Thyroid gland (tissue), 4 donors: ENCODE results near the gene BCL2L2. TPM values are rescaled to one million over a fixed set of nuclear protein-coding genes. Genes with fewer than 3 reads are reported as not detected.

ENCODE experiments used
- DNase-seq, 2 donors: peaks; one replicate each; pipeline ENCODE4 v3.0.0-alpha.2; 2019
- H3K27ac ChIP-seq, 3 donors: fragments of 200-600 bp; sonication (generic); 1 replicate in 2 of 3; 2 replicates in 1 of 3; pipeline ENCODE4 v1.5.1; 2016 to 2019; ENCODE audit warnings: mild to moderate bottlenecking in 1 of 3, moderate library complexity in 1 of 3
- H3K27me3 ChIP-seq: fragments of 200-600 bp; sonication (generic); one replicate; pipeline ENCODE4 v1.5.1; 2019
- H3K36me3 ChIP-seq, 2 donors: fragments of 200-600 bp; sonication (generic); one replicate each; pipeline ENCODE4 v1.5.1; 2016 to 2019
- H3K4me1 ChIP-seq, 2 donors: fragments of 200-600 bp; sonication (generic); one replicate each; pipeline ENCODE4 v1.5.1; 2017 to 2019
- H3K4me3 ChIP-seq, 3 donors: fragments of 200-600 bp; sonication (generic); replicated peaks in 1 of 3; 1 replicate in 2 of 3; 2 replicates in 1 of 3; pipeline ENCODE4 v1.5.1; 2016; ENCODE audit warnings: mild to moderate bottlenecking in 1 of 3
- H3K9me3 ChIP-seq: fragments of 200-600 bp; sonication (generic); one replicate; pipeline ENCODE4 v1.5.1; 2017
- POLR2A ChIP-seq, 2 donors: fragments of 450-650 bp; IDR thresholded peaks; one replicate each; pipeline ENCODE4 v1.6.1; 2017; ENCODE audit warnings: antibody characterized with exemption in 2 of 2, mild to moderate bottlenecking in 2 of 2, moderate library complexity in 1 of 2
- WGBS, 2 donors: methylation state at CpG; one replicate each; pipeline ENCODE4 v1.1.5; 2017; 5-methylcytosine and 5-hydroxymethylcytosine counted together
- intact Hi-C: fragments of 100-400 bp; cut with DNase I; formaldehyde crosslinking; loops from one replicate; pipeline ENCODE4 v1.15.1; 2023
- total RNA-seq, 4 donors: library from RNA; depleted of rRNA; stranded (reverse); fragments of >200 nt; gene quantifications; one replicate each; pipeline ENCODE4 v1.2.3, GENCODE V29; 2016
- TF ChIP-seq, protein P1 (sequence below), 6 experiments: fragments of 200-600 bp in 3 of 6; fragments of 450-650 bp in 3 of 6; sonication (generic) in 3 of 6; IDR thresholded peaks; one replicate each; pipeline ENCODE4 v1.5.1; 2016 to 2019; ENCODE audit warnings: antibody characterized with exemption in 6 of 6, mild to moderate bottlenecking in 2 of 6, inconsistent platforms in 1 of 6, moderate library complexity in 1 of 6

Gene BCL2L2
- total RNA-seq, 4 donors from 2014 or later, result 37.3 to 52.8 (median 46.1) TPM

- peak in 1 of 2 donors; percentile 15 for DNase-seq
Observed at GRCh38 chr14:23285530-23286019, 21.1 kb upstream of the BCL2L2 start.

GRCh38 chr14:23286020-23286901 is 20.4 kb upstream of the BCL2L2 start, which contains the start of gene HOMEZ:
HOMEZ (minus strand) TSS chr14:23286132; CDS start chr14:23285952, 180 bp downstream.
- intact Hi-C loops, result no loop called here
- 0 to 1% methylated on average over 17 to 23 of the region's 53 CpGs for WGBS, 2 donors

More at GRCh38 chr14:23285530-23286019, 21.1 kb upstream of the BCL2L2 start:
- H3K36me3 ChIP-seq, result no peaks in the 10 kb centered on the region
- TF ChIP-seq, protein P1, sequence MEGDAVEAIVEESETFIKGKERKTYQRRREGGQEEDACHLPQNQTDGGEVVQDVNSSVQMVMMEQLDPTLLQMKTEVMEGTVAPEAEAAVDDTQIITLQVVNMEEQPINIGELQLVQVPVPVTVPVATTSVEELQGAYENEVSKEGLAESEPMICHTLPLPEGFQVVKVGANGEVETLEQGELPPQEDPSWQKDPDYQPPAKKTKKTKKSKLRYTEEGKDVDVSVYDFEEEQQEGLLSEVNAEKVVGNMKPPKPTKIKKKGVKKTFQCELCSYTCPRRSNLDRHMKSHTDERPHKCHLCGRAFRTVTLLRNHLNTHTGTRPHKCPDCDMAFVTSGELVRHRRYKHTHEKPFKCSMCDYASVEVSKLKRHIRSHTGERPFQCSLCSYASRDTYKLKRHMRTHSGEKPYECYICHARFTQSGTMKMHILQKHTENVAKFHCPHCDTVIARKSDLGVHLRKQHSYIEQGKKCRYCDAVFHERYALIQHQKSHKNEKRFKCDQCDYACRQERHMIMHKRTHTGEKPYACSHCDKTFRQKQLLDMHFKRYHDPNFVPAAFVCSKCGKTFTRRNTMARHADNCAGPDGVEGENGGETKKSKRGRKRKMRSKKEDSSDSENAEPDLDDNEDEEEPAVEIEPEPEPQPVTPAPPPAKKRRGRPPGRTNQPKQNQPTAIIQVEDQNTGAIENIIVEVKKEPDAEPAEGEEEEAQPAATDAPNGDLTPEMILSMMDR (IDR thresholded peaks at IDR 0.05), result no peak
- TF ChIP-seq POLR2A (IDR thresholded peaks at IDR 0.05), result no peak
- H3K27me3 ChIP-seq, result no peaks in the 10 kb centered on the region
- peaks cover 8 to 21% of the 10 kb centered on the region in 2 donors for H3K4me1 ChIP-seq
- H3K4me3 ChIP-seq, result peak overlapping the region; percentile 60 to 96 (median 81)
- H3K27ac ChIP-seq, result peak overlapping the region; percentile 83 to 96 (median 91)
- 0% methylated on average over 8 to 22 of the region's 22 CpGs for WGBS, 2 donors
- intact Hi-C loops, result no loop called here
- H3K9me3 ChIP-seq, result no peaks in the 10 kb centered on the region

GRCh38 chr14:23286902-23287479 is 19.6 kb upstream of the BCL2L2 start:
- Histone ChIP-seq H3K4me3 (peak overlapping the region in 2 of 3 donors; percentile 95 to 96), H3K4me1 (peaks cover 8 to 21% of the 10 kb centered on the region in 2 donors), H3K9me3 (no peaks in the 10 kb centered on the region), H3K27me3 (no peaks in the 10 kb centered on the region), H3K36me3 (no peaks in the 10 kb centered on the region), H3K27ac (peak overlapping the region; percentile 82 to 99 (median 97))
- intact Hi-C loops, result no loop called here
- no peak for DNase-seq
- 55 to 58% methylated on average over 6 of the region's 6 CpGs for WGBS, 2 donors
- no peak for TF ChIP-seq POLR2A (IDR thresholded peaks at IDR 0.05)
- TF ChIP-seq, protein P1 (IDR thresholded peaks at IDR 0.05), result no peak

More at GRCh38 chr14:23286020-23286901, 20.4 kb upstream of the BCL2L2 start, which contains the start of gene HOMEZ:
- Histone ChIP-seq H3K27me3 (no peaks in the 10 kb centered on the region), H3K36me3 (no peaks in the 10 kb centered on the region), H3K27ac (peak within 1 kb of the TSS; percentile 91 to 99 (median 97)), H3K4me1 (peaks cover 8 to 21% of the 10 kb centered on the region in 2 donors), H3K4me3 (peak within 1 kb of the TSS; percentile 60 to 96 (median 95)), H3K9me3 (no peaks in the 10 kb centered on the region)
- TF ChIP-seq, protein P1 (IDR thresholded peaks at IDR 0.05), result no peak
- TF ChIP-seq POLR2A (IDR thresholded peaks at IDR 0.05), result peak; percentile 47 to 92
- peak; percentile 100 for DNase-seq

DNA sequence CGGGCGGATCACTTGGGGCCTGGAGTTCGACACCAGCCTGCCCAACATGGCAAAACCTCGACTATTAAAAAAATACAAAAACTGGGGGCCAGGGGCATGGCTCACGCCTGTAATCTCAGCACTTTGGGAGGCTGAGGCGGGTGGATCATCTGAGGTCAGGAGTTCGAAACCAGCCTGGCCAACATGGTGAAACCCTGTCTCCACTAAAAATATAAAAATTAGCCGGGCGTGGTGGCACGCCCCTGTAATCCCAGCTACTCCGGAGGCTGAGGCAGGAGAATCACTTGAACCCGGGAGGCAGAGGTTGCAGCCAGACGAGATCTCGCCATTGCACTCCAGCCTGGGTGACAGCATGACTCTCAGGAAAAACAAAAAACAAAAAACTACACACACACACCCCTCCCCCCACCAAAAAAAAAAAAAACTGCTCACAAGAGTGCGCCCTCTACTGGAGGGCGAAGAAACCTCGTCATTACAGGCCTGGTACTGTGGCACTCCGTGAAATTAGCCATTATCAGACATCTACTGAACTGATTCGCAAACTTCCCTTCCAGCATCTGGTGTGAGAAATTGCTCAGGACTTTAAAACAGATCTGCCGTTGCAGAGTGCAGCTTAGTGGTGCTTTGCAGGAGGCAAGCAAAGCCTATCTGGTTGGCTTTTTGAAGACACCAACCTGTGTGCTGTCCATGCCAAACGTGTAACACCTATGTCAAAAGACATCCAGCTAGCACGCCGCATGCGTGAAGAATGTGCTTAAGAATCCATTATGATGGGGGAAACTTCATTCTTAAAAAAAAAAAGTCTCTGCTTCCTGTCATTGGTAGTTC is 11.7 kb upstream of the BCL2L2 start:
- no peaks in the 10 kb centered on the region for H3K27me3 ChIP-seq
- peaks cover 0 to 5% of the 10 kb centered on the region in 2 donors for H3K36me3 ChIP-seq
- H3K4me3 ChIP-seq, result no peak overlapping the region
- H3K27ac ChIP-seq, result no peak overlapping the region
- peaks cover 6 to 17% of the 10 kb centered on the region in 2 donors for H3K4me1 ChIP-seq
- H3K9me3 ChIP-seq, result no peaks in the 10 kb centered on the region
- WGBS, 2 donors, result 26 to 32% methylated on average over 24 of the region's 24 CpGs
- TF ChIP-seq POLR2A (IDR thresholded peaks at IDR 0.05), result no peak
- TF ChIP-seq, protein P1 (IDR thresholded peaks at IDR 0.05), result peak; percentile 58 to 97 (median 81)
- DNase-seq, result peak; percentile 40 to 53
- intact Hi-C loops, result loop anchor here (10.0 kb wide), 1 partner anchor 170 kb away; no protein-coding TSS in a partner anchor
